ENCODE data around the gene MFSD1.
A peak's percentile ranks its signal among the peaks of the same experiment; 100 is the strongest.

Gene MFSD1

GRCh38 chr3:158801696-158802408, at the start of gene MFSD1:
Gene MFSD1 (plus strand): TSS chr3:158802054. CDS start chr3:158802153, 99 bp downstream.
- DNase-seq = peak; percentile 97

GRCh38 chr3:158753854-158754253, 48.0 kb upstream of the MFSD1 start:
- DNase-seq = peak; percentile 25

DNA sequence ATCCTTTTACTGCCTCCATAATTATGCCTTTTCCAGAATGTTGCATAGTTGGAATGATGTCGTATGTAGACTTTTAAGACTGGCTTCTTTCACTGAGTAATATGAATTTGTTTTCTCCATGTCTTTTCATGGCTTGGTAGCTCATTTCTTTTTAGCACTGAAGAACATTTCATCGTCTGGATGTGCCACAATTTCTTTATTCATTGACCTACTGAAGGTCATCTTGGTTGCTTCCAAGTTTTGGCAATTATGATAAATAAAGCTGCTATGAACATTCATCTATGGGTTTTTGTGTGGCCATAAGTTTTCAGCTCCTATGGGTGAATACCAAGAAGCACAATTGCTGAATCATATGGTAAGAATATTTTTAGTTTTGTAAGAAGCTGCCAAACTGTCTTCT, 46.4 kb upstream of the MFSD1 start:
- DNase-seq = no peak

GRCh38 chr3:158761350-158761749, 40.5 kb upstream of the MFSD1 start:
- no peak for DNase-seq

DNA sequence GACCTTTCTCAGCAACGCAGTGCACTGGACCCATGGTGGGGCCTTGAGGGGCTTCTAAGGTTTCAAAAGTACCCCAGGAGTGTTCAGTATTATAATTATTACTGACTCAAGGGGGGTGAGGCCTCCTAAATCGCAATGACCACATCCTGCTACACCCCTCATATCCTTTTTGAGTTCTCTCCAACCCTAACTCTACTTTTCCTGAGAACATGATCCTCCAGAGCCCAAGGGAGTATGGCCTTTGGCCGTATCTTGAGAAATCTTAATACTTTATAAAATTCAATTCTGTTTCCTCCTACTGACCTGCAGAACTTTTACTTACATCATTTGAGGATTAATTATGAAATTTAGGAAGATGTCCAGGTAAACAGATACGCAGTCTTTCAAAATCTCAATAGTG, 39.2 kb upstream of the MFSD1 start:
- DNase-seq = no peak

DNA sequence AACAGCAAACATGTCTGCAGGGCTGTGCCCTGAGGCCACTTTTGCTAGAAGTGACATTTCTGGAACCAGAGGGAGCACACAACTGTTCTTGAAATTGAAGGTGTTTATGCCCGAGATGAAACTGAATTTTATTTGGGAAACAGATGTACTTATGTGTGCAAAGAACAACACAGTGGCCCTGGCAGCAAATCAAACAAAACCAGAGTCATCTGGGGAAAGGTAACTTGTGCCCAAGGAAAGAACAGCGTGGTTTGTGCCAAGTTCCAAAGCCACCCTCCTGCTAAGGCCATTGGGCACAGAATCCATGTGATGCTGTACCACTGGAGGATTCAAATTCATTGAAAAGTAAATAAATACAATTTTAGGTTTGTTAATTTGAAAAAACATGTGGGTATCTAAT, 38.4 kb upstream of the MFSD1 start:
- no peak for DNase-seq

DNA sequence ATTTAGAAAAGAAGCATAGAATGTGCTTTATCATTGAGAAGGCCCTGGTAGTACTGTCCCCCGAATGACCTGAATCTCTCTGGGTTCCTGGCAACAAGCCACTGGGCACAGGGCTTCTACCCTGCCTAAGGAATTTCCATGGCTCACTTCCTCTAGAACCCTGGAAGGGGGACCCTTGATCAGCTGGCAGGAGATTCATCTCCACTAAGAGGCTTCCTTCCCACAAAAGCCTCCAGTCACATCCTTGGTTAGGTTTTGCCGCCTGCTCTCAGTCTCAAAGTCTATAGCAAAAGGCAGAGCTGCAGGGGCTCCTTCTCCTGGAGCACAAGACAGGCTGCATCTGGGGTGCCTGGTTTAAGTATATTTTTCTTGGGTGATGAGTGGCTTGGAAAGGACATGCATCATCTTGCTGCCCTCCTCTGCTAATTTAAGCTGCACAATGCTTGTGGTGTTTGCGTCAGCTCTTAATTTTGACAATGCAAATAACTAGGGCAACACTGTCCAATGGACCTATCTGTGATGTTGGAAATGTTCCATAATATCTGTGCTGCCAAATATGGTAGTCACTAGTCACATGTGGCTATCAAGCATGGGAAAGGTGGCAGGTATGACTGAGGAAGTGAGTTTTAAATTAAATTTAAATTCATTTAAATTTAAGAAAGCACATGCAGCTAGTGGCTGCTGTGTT, 36.2 kb upstream of the MFSD1 start:
- DNase-seq = no peak

DNA sequence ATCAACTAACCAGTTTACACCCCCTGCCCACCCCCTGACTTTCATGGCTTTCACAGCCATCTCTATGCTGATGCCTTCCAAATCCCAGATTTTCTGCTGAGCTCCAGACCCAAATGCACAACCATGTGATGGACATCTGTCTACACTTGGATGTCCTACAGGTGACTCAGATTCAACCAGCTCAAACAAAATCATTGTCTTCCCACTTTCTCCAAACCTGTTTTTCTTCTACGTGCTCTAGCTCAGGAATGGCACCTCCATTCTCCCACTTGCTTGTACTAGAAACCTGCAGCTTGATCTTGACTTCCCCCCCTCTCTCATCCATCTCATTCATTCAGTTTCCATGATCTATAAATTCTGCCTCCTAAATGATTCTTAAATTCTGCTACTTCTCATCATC, 35.5 kb upstream of the MFSD1 start:
- no peak for DNase-seq

- no peak for DNase-seq
Observed at GRCh38 chr3:158768361-158768787, 33.5 kb upstream of the MFSD1 start.

DNA sequence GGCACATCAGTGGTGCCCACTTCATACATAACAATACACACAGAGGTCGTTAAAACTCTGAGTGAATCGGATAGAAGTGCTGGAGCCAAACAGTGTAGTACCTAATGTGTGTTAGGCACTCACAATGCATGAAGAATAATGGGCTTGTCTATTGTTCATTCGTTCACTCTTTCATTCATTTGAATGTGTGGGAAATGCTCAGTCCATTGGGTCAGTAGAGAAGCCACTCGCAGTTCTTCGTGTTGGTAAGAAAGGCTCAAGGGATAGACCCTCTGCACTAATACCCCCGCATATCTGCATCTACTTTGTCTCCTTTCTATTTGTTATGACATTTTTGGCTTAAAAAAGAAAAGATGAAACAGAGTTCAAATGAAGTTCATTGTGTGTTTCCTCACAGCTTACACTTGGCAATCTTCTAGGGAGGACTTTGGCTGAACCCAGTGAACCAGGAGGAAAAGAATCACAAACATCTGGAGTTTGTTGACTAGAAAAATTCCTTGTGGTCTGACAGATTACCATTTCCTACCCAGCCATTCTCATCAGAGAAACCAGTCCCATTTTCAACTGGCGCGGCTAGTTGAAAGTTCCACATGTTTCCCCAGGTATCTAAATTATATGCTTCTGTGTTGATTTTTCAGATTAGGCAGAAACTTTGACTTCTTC, 32.8 kb upstream of the MFSD1 start:
- no peak for DNase-seq

DNA sequence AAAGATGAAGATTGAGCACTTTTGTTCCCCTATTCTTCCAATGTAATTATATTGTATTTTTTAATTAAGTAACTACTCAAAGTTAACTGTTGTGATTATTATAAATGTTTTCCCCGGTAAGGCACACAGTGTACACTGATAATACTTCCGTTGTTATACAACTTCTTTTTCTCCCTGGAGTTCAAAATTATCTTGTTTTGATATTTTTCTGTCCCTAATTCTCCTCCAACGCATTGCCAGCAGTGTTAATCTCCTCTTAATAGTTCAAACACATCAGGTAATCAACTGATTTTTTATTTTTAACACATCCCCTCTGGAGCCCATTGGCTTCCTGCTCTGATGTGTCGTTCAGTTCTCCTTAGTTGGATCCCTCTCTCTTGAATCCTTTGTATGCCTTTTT, 32.3 kb upstream of the MFSD1 start:
- no peak for DNase-seq

DNA sequence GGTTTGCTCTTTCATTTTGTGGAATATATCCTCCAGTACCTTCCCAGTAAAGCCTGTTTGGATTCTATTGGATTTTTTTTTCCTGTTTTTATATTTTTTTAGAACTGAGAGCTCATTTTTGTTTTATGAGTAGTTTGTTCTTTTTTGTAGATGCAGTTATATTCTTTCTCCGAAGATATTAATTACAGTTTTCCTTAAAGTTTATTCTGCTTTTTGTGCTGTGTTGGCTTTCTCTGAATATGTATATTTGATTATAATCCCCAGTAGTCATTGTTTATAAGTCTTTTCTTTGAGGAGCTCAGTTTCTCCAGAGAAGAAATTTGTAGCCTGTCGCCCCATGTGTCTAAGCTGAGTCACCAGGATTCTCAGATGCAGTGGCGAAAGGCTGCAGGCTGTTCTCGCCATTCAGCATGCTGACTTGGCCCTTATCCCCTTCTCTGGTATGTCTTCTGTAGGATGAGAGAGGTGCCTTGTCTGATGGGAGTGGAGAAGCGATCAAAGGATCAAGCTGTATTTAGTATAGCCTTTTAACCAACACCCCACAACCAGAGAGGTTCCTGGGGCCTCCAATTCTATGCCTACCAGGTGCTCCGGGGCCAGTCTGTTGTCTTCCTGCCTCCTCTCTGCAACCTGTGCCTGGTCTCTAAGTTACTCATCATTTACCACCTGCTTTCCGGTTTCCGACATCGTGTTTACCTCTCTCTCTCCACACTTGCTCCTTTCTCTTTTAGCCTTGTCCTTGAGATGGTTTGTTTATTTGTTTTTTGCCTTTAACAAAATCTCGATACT, 31.7 kb upstream of the MFSD1 start:
- DNase-seq = no peak

DNA sequence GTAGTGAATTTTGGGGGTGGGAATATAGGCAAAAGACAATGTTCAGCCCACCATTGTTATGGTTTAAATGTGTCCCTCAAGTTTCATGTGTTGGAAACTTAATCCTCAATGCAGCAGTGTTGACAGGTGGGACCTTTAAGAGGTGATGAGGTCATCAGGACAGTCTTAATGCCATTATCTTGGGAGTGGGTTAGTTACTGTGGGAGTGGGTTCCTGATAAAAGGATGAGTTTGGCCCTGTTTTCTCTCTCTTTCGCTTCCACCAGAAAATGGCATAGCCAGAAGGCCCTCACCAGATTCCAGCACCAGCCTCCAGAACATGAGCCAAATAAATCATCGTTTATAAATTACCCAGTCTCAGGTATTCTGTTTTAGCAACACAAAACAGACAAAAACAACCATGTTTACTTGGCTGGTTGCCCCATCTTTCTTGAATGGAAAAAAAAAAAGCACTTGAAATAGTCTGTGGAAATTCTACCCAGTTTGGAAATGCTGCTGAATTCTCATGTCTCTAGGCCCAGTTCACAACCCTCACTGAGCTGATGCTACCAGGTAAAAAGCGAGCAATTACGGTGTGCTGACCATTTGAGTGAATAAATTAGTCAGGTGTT, 31.0 kb upstream of the MFSD1 start:
- no peak for DNase-seq

DNA sequence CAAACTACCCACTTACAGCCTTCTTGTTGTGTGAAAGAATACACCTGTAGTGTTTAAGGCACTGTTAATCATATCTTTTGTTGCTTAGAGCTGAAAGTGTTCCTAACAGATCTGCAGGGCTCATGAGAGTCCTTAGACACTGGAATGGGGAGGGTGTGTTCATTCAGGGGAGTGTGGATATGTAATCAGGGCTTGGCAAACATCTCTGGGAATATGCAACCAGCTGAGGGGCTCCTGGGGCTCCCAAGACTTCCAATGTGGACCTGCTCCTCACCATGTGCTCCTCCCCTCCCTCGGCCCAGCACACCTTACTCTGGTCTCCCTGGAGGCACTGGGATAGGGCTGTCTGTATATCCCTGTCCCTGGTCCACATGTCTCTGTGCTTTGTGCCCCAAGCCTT, 30.3 kb upstream of the MFSD1 start:
- no peak for DNase-seq

- no peak for DNase-seq
Observed at GRCh38 chr3:158771982-158772381, 29.9 kb upstream of the MFSD1 start.

DNA sequence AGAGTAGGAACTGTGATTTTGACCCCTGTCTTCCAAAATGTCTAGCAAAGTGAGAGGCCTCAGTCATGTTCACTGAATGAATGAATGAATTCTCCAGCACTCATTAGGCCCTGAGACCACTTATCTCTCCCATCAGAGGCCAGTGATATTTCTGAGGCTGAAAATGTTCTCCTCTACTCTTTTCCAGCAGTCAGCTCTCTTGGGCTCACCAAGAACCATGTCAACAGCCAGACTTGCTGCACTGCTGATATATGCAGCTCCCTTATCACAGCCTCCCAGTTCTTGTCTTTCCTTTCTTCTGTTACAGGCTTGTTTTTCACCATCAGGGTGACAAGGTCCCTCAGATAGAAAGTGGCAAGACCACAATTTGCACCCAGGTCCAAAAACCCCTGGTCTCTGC, 28.7 kb upstream of the MFSD1 start:
- DNase-seq = no peak

DNA sequence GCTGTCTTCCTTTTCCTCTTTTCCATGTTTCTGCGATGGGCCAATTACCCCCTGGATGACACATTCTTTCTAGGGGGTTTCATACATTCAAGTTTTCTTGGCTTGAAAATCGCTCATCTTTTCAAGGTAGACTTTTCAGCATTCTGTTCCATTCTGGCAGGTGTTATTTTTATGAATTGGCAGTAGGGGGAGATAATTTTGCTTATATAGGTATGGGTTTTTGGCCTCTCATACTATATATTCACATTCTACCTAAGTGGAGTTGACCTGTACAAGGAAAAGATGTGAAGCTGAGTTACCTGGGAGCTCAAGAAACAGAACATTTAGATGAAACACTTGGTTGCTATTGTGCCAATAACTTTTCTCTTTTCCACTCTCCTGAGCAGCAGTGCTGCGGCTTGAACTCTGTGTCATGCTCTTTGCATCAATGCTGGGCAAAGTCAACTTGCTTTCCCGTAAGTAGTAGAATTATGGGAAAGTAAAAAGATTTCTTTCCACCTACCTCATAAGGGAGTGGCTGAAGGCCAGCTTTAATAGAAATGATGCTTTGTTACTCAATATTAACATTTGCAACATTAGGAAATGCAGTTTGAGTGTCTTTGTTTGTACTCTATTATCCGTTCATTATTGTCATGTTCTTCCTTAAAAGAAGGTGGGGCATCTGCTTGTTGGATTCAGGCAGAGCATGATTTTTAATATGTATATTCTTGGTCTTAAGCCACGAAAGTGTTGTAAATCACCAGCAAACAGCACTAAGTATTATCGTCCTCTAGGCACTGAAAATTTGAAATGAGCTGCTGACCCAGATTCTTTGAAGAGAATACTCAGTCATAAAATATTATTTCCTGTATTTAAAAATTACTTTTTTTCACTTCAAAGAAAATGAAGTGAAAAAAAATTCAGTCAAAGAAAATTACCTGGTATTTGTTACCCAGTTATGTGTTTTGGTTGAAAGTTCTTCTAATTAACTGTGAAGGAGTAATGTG, 27.7 kb upstream of the MFSD1 start:
- peak; percentile 19 for DNase-seq

DNA sequence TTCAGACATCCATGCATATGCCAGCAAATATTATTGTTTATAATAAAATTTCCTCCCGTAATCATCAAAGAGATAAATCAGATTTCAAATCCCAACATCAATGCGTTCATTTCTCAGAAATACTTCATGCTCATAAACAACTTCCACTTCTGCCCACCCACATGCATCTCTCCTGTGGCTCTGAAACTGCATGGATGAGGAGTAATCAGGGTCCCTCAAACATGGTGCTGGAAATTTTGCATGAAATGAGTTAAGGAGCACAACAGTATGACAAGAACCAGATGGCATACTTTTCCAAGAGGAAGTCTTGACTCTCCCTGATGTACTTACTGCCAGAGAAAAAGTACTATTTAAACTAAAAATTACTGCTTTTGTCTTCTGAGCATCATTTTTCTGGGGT, 26.9 kb upstream of the MFSD1 start:
- DNase-seq = peak; percentile 31

GRCh38 chr3:158775426-158776410, 26.1 kb upstream of the MFSD1 start:
- peak; percentile 66 for DNase-seq

- DNase-seq = no peak
Observed at GRCh38 chr3:158776531-158776930, 25.3 kb upstream of the MFSD1 start.

All from inflammatory macrophage treated with lipopolysaccharide for 4 hours (primary cell).